HUES48 (cell line): Measurements from ENCODE around the gene HDAC4.

Experiments used
- H3K27ac ChIP-seq: one replicate; pipeline ENCODE4 v1.7.0; 2013; ENCODE audit warnings: low read depth, low read length, inconsistent platforms
- H3K27me3 ChIP-seq: 2 replicates; pipeline ENCODE4 v1.6.1; 2013; ENCODE audit warnings: mild to moderate bottlenecking, low read length; ENCODE audit not compliant: control insufficient read depth, insufficient read depth
- H3K36me3 ChIP-seq: 2 replicates; pipeline ENCODE4 v1.6.1; 2013; ENCODE audit warnings: low read length; ENCODE audit not compliant: control insufficient read depth, insufficient read depth
- H3K4me1 ChIP-seq: 2 replicates; pipeline ENCODE4 v1.6.1; 2013; ENCODE audit warnings: mild to moderate bottlenecking, low read length; ENCODE audit not compliant: control insufficient read depth, insufficient read depth
- H3K4me3 ChIP-seq: 2 replicates; pipeline ENCODE4 v1.5.1; 2013; ENCODE audit warnings: mild to moderate bottlenecking, low read depth, low read length
- H3K9ac ChIP-seq: 2 replicates; pipeline ENCODE4 v1.6.1; 2013; ENCODE audit warnings: mild to moderate bottlenecking, low read depth, low read length, moderate library complexity
- H3K9me3 ChIP-seq: 2 replicates; pipeline ENCODE4 v1.6.1; 2013; ENCODE audit warnings: low read length; ENCODE audit not compliant: control insufficient read depth, insufficient read depth

Gene HDAC4

DNA sequence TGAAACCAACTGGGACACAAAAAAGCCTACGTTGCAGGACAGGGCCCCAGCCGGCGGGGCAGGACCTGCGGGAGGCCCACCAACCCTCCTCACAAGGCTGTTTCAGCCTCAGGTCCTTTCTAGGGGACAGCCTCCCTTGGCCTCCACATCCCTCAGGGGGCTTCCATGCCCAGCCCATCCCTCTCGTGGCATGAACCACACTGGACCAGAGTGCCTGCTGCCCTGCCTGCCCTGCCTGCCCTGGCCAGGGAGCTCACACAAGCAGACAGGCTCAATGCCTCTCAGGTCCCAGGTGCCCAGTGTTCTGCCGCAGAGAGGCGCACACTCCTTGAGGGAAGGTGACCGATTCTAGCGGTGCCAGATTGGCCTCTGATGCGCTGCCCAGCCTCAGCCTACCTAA is 57.4 kb downstream of the HDAC4 start:
- no peaks in the 10 kb centered on the region for H3K36me3 ChIP-seq
- H3K4me3 ChIP-seq, result no peak overlapping the region
- no peaks in the 10 kb centered on the region for H3K27me3 ChIP-seq
- no peaks in the 10 kb centered on the region; the same call in 1 of the 2 replicates for H3K4me1 ChIP-seq
- no peaks in the 10 kb centered on the region for H3K9me3 ChIP-seq
- no peak overlapping the region for H3K9ac ChIP-seq
- H3K27ac ChIP-seq, result no peak overlapping the region

DNA sequence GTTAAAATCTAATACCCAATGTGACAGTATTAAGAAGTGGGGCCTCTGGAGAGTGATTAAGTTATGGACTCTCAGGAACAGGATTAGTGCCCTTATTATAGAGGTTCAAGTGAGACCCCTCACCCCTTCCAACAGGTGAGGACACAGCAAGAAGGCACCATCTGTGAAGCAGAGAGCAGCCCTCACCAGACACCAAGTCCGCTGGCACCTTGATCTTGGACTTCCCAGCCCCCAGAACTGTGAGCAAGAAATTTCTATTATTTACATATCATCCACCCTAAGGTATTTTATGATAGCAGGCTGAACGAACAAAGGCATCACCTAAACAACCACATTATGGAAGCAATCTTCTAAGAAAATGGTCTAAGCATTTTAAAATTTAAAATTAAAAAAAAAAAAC is 59.0 kb downstream of the HDAC4 start:
- Histone ChIP-seq H3K9ac (no peak overlapping the region), H3K27ac (no peak overlapping the region), H3K9me3 (no peaks in the 10 kb centered on the region), H3K27me3 (no peaks in the 10 kb centered on the region), H3K4me3 (no peak overlapping the region), H3K4me1 (peaks cover 10% of the 10 kb centered on the region), H3K36me3 (no peaks in the 10 kb centered on the region)

DNA sequence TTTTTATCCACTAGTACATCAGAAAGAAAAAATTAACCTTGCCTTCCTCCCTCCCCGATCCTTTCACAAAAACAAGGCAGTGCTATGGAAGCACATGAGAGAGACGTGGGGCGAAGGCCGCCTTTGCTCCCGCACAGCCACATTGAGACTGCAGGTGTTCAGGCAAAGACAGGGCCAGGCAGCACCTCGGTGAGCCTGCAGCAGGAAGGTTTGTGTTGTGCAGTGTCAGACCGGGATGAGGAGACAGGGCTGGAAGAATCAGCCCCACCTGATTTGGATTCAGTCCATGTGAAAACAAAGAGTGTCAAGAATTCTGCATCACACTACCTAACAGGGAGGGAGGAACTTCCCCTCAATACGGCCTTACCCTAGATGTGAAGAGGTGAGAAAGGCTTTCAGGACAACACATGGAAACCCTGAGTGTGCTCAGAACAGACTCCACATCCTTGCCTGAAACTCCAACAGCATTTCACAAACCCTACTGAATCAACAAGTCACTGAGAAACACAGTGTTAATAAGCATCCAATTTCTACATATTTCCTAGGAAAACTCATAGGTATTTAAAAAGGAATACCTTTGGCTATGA is 59.6 kb downstream of the HDAC4 start:
- Histone ChIP-seq H3K4me3 (no peak overlapping the region), H3K9me3 (no peaks in the 10 kb centered on the region), H3K36me3 (no peaks in the 10 kb centered on the region), H3K27me3 (no peaks in the 10 kb centered on the region), H3K27ac (no peak overlapping the region), H3K4me1 (peaks cover 10% of the 10 kb centered on the region), H3K9ac (no peak overlapping the region)

DNA sequence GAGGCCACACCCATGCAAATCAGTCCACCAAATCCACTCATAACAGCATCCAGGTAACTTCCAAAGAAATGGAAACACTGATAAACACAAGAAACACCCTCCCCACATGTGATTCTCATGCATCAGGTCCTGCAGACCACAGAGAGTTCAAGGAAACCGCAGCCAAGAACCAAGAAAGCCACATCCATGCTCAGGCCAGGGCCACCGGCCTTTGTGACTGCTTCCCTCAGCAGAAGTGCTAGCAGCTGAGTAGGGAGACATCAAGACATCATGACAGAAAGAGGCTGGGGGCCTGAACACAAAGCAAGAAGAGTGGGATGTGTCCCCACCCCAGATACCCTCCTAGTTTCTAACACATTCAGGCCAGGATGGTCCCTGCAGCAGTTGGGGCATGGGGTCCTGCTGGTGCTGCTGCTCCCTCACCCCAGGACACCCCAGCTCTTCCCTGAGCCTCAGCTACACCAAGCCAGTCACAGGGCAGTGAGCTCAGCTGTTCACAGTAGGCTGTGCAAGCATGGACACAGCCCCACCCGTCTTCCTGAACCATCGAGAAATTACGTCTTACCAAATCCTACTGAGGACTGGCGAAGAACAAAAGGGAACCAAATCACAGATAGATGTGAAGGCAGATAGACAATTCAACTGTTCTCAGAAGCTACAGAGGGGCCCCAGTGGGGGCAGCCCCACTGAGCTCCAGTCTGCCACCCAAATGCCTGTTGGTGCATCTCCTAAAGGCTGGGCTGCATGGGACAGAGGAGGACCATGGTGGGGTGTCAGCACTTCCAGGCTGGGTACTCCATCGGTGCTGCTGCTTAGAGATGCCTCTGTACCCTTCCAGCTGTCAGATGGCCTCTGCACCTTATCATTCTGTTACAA is 60.9 kb downstream of the HDAC4 start:
- H3K4me3 ChIP-seq, result no peak overlapping the region
- H3K4me1 ChIP-seq, result peaks cover 10% of the 10 kb centered on the region
- H3K9me3 ChIP-seq, result no peaks in the 10 kb centered on the region
- no peaks in the 10 kb centered on the region for H3K27me3 ChIP-seq
- no peak overlapping the region for H3K27ac ChIP-seq
- H3K9ac ChIP-seq, result no peak overlapping the region
- no peaks in the 10 kb centered on the region for H3K36me3 ChIP-seq

DNA sequence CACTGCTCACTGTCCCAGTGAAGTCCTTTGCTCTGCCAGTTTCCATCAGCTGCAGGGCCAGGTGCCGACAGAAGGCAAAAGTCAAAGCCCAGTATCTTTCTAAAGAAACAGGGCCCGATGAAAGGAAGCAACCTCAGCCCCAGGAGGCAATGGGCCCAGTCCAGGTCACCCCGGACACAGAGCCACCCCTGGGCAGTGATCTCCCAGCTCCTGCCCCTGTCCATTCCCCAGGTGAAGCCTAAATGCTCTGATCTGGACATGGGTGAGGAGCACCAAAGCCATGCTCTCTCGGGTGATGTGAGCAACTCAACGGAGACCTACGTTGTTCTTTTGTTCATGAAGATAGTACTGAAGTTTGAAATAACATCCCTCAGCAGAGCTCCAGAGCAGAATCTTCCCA is 61.6 kb downstream of the HDAC4 start:
- no peak overlapping the region for H3K4me3 ChIP-seq
- H3K27ac ChIP-seq, result no peak overlapping the region
- no peak overlapping the region for H3K9ac ChIP-seq
- peaks cover 10% of the 10 kb centered on the region for H3K4me1 ChIP-seq
- no peaks in the 10 kb centered on the region for H3K9me3 ChIP-seq
- no peaks in the 10 kb centered on the region for H3K36me3 ChIP-seq
- H3K27me3 ChIP-seq, result no peaks in the 10 kb centered on the region

DNA sequence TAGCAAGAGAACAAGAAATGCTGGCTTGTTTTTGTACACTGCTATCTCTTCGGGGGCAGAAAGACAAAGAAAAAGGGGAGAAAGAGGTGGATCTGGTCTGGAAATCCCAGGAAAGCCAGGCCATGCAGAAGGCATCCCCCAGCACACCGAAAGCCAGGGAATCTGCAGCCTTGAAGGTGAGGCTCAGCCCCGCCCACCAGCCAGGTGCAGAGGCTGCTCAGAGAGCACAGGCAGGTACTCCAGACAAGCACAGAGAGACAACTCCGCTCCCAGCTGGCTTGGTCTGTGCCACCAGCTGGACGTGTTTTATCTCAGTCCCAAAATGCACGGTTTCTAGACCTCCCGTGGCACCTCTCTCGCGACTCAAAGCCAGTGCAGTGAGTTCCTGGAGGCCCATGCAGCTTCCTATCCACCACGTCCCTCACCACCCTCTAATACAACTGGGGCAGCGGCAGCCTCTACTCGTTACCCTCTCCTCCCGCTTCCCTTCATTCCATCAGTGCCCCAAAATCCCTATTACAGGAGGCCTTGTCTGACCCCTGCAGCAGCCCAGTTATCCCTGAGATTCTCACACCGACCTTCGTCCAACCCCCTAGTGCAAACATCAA is 62.8 kb downstream of the HDAC4 start:
- no peaks in the 10 kb centered on the region for H3K27me3 ChIP-seq
- H3K27ac ChIP-seq, result no peak overlapping the region
- no peak overlapping the region for H3K4me3 ChIP-seq
- no peaks in the 10 kb centered on the region for H3K36me3 ChIP-seq
- H3K9ac ChIP-seq, result no peak overlapping the region
- H3K4me1 ChIP-seq, result peaks cover 13% of the 10 kb centered on the region
- no peaks in the 10 kb centered on the region for H3K9me3 ChIP-seq

DNA sequence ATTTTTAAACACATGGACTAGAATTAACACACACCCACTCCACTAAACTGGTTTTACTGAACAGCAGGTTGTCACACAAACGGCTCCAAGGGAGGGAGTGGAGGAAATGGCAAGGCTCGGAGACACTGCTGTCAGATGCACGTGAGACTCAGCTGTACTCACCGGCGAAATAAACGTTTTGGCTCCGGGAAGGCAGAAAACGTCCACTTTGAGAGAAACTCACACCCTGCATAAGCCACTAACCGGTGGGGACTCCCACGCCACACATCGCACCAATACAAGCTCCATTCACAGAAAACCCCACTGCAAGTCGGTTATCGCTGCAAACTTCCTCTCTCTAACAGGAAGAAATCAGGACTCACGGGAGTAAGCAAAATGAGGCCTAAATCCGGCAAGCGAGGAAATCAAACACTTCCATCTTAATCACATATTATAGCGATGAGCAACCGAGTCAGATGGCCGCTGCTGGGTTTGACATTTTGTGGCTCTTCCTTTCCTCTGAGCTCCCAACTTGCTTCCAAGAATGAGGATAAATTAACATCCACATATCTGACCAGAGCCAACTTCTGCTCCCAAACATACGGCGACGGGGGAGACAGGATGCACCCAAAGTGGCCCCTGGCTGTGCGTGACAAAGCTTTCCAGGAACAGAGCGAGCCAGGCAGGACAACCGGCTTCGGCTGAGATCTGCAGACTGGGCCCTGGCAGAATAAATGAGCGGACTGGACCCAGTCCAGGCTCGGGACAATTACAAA is 63.5 kb downstream of the HDAC4 start:
- no peak overlapping the region for H3K27ac ChIP-seq
- no peaks in the 10 kb centered on the region for H3K27me3 ChIP-seq
- H3K4me3 ChIP-seq, result no peak overlapping the region
- no peaks in the 10 kb centered on the region for H3K36me3 ChIP-seq
- H3K4me1 ChIP-seq, result peaks cover 15% of the 10 kb centered on the region
- no peak overlapping the region for H3K9ac ChIP-seq
- H3K9me3 ChIP-seq, result no peaks in the 10 kb centered on the region

DNA sequence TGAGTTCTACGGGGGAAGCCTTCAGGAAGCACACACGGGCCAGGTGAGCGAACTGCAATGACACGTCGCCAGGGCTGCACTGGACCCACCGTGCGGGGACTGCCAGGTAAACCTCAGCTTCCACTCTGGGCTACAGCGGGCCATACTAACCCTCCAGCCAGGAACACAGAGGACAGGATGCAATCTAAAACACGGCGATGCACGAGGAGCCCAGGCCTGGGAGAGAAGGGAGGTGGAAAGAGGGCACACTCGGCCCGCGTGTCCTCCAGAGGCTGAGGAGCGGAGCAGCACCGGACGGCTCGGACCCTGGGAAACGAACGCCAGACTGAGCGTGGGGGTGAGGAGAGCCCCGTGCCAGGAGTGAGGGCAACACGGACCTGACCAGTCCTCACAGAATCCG is 69.3 kb downstream of the HDAC4 start:
- H3K27me3 ChIP-seq, result no peaks in the 10 kb centered on the region
- peaks cover 12% of the 10 kb centered on the region; the same call in 1 of the 2 replicates for H3K4me1 ChIP-seq
- H3K9me3 ChIP-seq, result no peaks in the 10 kb centered on the region
- H3K9ac ChIP-seq, result no peak overlapping the region
- H3K36me3 ChIP-seq, result no peaks in the 10 kb centered on the region
- no peak overlapping the region for H3K27ac ChIP-seq
- no peak overlapping the region for H3K4me3 ChIP-seq

DNA sequence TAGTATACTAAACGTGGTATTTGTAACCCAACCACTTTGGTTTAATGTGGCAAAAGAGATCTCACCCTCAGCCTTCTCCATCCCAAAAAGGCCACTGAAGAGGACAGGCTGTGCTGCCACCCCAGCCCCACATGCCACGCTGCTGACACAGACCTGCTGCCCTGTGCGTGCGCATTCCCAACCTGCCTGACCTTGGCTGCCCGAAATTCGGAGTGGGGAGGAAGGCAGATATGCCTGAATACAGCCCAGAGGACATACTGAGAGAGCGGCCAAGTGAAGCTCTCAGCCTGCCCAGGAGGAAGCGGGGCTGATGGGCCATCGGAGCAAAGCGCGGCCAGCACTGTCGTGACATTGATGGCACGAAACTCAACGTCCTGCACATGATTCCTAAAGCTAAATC is 70.0 kb downstream of the HDAC4 start:
- no peak overlapping the region for H3K4me3 ChIP-seq
- no peaks in the 10 kb centered on the region for H3K27me3 ChIP-seq
- H3K9me3 ChIP-seq, result no peaks in the 10 kb centered on the region
- H3K4me1 ChIP-seq, result peaks cover 12% of the 10 kb centered on the region; the same call in 1 of the 2 replicates
- no peaks in the 10 kb centered on the region for H3K36me3 ChIP-seq
- H3K9ac ChIP-seq, result no peak overlapping the region
- no peak overlapping the region for H3K27ac ChIP-seq

DNA sequence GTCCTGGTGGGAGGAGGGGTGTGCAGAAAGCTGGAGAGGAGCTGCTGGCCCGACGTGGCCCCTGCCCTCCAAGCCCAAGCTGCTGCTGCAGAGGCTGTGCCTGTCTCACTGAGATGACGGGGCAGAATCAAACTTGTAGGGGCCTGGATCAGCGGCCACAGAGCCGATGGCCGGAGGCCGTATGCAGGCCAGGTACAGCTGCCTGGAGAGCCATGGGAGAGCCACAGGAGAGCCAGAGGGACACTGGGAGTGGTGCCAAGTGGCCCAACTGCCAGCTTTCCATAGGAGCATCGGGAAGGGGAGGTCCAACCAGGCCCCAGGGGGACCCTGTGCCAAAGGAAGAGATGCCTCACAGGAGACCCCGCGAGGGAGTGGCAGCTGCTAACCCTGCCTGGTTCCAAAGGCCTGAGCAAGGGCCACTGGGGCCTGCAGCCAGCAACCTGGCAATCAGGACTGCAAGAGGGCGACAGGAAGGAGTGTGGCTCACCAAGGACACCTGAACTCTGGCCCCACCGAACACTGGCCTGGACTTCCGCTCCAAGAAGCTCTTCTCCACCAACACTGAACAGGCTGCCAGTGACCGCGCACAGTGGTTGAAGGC is 70.7 kb downstream of the HDAC4 start:
- H3K27me3 ChIP-seq, result no peaks in the 10 kb centered on the region
- no peaks in the 10 kb centered on the region for H3K36me3 ChIP-seq
- no peak overlapping the region for H3K27ac ChIP-seq
- H3K9ac ChIP-seq, result no peak overlapping the region
- H3K9me3 ChIP-seq, result no peaks in the 10 kb centered on the region
- no peak overlapping the region for H3K4me3 ChIP-seq
- H3K4me1 ChIP-seq, result peaks cover 12% of the 10 kb centered on the region; the same call in 1 of the 2 replicates
